NB4 (cell line): ENCODE results near the gene DAP.

Source experiments
- POLR2A ChIP-seq: IDR thresholded peaks from 2 replicates; pipeline ENCODE4 v1.6.1; 2011; ENCODE audit warnings: mild to moderate bottlenecking; ENCODE audit not compliant: insufficient read length; ENCODE audit errors: extremely low read depth
- TF ChIP-seq, protein P1 (sequence below): IDR thresholded peaks from one replicate; pipeline ENCODE4 v1.5.1; 2012; ENCODE audit warnings: low read depth, low read length

DNA sequence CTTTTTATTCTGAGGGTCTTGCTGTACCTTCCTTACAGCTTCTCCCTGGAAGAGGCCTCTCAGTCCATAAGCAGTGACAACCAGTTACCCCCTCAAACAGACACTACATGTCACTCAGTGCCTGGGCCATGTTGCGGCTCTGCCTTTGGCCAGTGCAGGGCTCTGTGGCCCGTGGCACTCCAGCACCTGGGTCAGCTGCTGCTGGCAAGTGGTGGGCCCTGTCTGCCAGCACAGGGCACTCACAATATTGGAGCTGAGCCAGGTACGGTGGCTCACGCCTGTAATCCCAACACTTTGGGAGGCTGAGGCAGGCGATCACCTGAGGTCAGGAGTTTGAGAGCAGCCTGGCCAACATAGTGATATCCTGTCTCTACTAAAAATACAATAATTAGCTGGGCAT is 24.2 kb downstream of the DAP start:
- TF ChIP-seq, protein P1, sequence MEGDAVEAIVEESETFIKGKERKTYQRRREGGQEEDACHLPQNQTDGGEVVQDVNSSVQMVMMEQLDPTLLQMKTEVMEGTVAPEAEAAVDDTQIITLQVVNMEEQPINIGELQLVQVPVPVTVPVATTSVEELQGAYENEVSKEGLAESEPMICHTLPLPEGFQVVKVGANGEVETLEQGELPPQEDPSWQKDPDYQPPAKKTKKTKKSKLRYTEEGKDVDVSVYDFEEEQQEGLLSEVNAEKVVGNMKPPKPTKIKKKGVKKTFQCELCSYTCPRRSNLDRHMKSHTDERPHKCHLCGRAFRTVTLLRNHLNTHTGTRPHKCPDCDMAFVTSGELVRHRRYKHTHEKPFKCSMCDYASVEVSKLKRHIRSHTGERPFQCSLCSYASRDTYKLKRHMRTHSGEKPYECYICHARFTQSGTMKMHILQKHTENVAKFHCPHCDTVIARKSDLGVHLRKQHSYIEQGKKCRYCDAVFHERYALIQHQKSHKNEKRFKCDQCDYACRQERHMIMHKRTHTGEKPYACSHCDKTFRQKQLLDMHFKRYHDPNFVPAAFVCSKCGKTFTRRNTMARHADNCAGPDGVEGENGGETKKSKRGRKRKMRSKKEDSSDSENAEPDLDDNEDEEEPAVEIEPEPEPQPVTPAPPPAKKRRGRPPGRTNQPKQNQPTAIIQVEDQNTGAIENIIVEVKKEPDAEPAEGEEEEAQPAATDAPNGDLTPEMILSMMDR: no peak
- TF ChIP-seq POLR2A: no peak
